Raji (cell line): ENCODE data around the gene CHGA.

Source experiments
- POLR2A ChIP-seq: IDR thresholded peaks from 2 replicates; pipeline ENCODE4 v1.6.1; 2011; ENCODE audit warnings: low read depth, low read length, control low read depth; ENCODE audit not compliant: insufficient read depth

Gene CHGA

GRCh38 chr14:92897922-92898565 is 24.9 kb upstream of the CHGA start:
- no peak for TF ChIP-seq POLR2A

- TF ChIP-seq POLR2A = no peak
These were observed 24.3 kb upstream of the CHGA start for GRCh38 chr14:92898566-92899131.

GRCh38 chr14:92900660-92901059 is 22.3 kb upstream of the CHGA start:
- TF ChIP-seq POLR2A = no peak

GRCh38 chr14:92902191-92902590 is 20.8 kb upstream of the CHGA start:
- no peak for TF ChIP-seq POLR2A

- TF ChIP-seq POLR2A = no peak
These were observed 20.2 kb upstream of the CHGA start for GRCh38 chr14:92902726-92903125.

- no peak for TF ChIP-seq POLR2A
These were observed 19.6 kb upstream of the CHGA start for GRCh38 chr14:92903359-92903758.

- no peak for TF ChIP-seq POLR2A
These were observed 17.3 kb upstream of the CHGA start for GRCh38 chr14:92905667-92906066.

- no peak for TF ChIP-seq POLR2A
These were observed 16.5 kb upstream of the CHGA start for GRCh38 chr14:92906420-92906819.

- TF ChIP-seq POLR2A = no peak
These were observed 16.1 kb upstream of the CHGA start for GRCh38 chr14:92906823-92907222.

- no peak for TF ChIP-seq POLR2A
These were observed 15.5 kb upstream of the CHGA start for GRCh38 chr14:92907316-92907911.

- TF ChIP-seq POLR2A = no peak
These were observed 8.8 kb upstream of the CHGA start for GRCh38 chr14:92914087-92914656.

- TF ChIP-seq POLR2A = no peak
These were observed 6.7 kb upstream of the CHGA start for GRCh38 chr14:92916201-92916600.

- no peak for TF ChIP-seq POLR2A
These were observed 5.7 kb upstream of the CHGA start for GRCh38 chr14:92917041-92917940.

GRCh38 chr14:92917956-92918355 is 5.0 kb upstream of the CHGA start:
- TF ChIP-seq POLR2A = no peak

- TF ChIP-seq POLR2A = no peak
These were observed 2.9 kb upstream of the CHGA start for GRCh38 chr14:92920001-92920400.

- TF ChIP-seq POLR2A = no peak
These were observed 705 bp upstream of the CHGA start for GRCh38 chr14:92922155-92922735.

GRCh38 chr14:92923744-92924103 is 774 bp downstream of the CHGA start:
- no peak for TF ChIP-seq POLR2A
